Body of pancreas (tissue), 4 donors: Measurements from ENCODE around the gene LAMA2.

Experiments
- POLR2A ChIP-seq, 3 donors: fragments of 450-650 bp; IDR thresholded peaks; one replicate each; pipeline ENCODE4 v1.6.1; 2016; ENCODE audit warnings: antibody characterized with exemption in 3 of 3, mild to moderate bottlenecking in 2 of 3
- TF ChIP-seq, protein P1 (sequence below), 7 experiments: fragments of 450-650 bp in 4 of 7; fragments of 200-600 bp in 3 of 7; sonication (generic) in 3 of 7; IDR thresholded peaks; one replicate each; pipeline ENCODE4 v1.5.1; 2016 to 2019; ENCODE audit warnings: antibody characterized with exemption in 7 of 7

DNA sequence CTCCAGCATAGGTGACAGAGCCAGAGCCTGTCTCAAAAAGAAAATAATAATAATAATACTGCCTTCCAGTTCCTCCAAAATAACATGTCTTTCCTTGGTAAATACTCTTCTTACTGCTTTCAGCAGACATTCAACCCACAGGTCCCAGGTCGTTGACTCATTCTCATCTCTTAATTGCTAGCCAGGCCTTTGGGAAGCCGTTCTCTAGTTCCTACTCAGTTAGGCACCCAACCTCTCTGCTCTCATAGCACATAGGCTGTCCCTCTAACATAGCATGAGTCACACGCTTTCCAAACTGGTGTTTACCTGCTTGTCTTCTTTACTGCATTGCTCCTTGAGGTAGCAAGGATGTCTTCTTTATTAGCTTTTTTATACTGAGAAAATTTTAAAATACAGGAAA, 98.8 kb downstream of the LAMA2 start:
- TF ChIP-seq, protein P1, sequence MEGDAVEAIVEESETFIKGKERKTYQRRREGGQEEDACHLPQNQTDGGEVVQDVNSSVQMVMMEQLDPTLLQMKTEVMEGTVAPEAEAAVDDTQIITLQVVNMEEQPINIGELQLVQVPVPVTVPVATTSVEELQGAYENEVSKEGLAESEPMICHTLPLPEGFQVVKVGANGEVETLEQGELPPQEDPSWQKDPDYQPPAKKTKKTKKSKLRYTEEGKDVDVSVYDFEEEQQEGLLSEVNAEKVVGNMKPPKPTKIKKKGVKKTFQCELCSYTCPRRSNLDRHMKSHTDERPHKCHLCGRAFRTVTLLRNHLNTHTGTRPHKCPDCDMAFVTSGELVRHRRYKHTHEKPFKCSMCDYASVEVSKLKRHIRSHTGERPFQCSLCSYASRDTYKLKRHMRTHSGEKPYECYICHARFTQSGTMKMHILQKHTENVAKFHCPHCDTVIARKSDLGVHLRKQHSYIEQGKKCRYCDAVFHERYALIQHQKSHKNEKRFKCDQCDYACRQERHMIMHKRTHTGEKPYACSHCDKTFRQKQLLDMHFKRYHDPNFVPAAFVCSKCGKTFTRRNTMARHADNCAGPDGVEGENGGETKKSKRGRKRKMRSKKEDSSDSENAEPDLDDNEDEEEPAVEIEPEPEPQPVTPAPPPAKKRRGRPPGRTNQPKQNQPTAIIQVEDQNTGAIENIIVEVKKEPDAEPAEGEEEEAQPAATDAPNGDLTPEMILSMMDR (IDR thresholded peaks at IDR 0.05): no peak
- no peak for TF ChIP-seq POLR2A (IDR thresholded peaks at IDR 0.05)
